HepG2 (cell line): ENCODE data around the gene ATP2B3. TPM values are rescaled to one million over a fixed set of nuclear protein-coding genes. Genes with fewer than 3 reads are reported as not detected.

ENCODE experiments used
- ATAC-seq: fragments of 200-7000 bp; cut with Tn5 transposase; 3 replicates; pipeline ENCODE4 v1.9.1; 2020; ENCODE audit warnings: mild to moderate bottlenecking, moderate library complexity
- BruUV-seq: library from RNA; stranded (reverse); fragments of 400-500 nt; replicated peaks from 2 replicates; lab custom pipeline; 2021; lab: Mats Ljungman, UMichigan
- CTCF ChIA-PET: fragments of 300-600 bp; formaldehyde crosslinking; extraction: SDS; loops from one replicate; lab custom pipeline; 2021; ENCODE audit warnings: low total read pairs, inconsistent platforms, low intra/inter-chr PET ratio; lab: Yijun Ruan, JAX
- POLR2A ChIA-PET: fragments of 350-600 bp; sonication (Branson Sonifier 250); formaldehyde crosslinking; loops from one replicate; lab custom pipeline; 2020; ENCODE audit warnings: antibody characterized with exemption, inconsistent platforms; lab: Yijun Ruan, JAX
- DNase-seq: peaks from one replicate; pipeline ENCODE4 v3.0.0-alpha.2; 2015; ENCODE audit warnings: low spot score
- FAIRE-seq: peaks from 3 replicates; lab custom pipeline; 2011; peaks lifted over from hg19 to GRCh38; lab: Jason Lieb, UNC
- H2AFZ ChIP-seq: one replicate; pipeline ENCODE4 v1.6.1; 2011; ENCODE audit warnings: low read length, inconsistent platforms
- H3K27ac ChIP-seq: fragments of 300-600 bp; 3 replicates; pipeline ENCODE4 v1.8.0; 2011; ENCODE audit warnings: mixed run types, mild to moderate bottlenecking, mixed read lengths, low read length, inconsistent platforms; ENCODE audit not compliant: insufficient read depth; ENCODE audit errors: extremely low read length
- H3K27me3 ChIP-seq, 2 experiments: fragments of 200-600 bp in 1 of 2; 2 replicates in 1 of 2; 3 replicates in 1 of 2; pipeline versions ENCODE4 v1.6.0 to v1.8.0; 2011; ENCODE audit warnings: low read length in 2 of 2, mild to moderate bottlenecking in 2 of 2, moderate library complexity in 2 of 2, inconsistent platforms in 1 of 2; ENCODE audit not compliant: insufficient read depth in 2 of 2, control insufficient read depth in 1 of 2
- H3K36me3 ChIP-seq, 2 experiments: fragments of 200-600 bp in 1 of 2; replicated peaks in 1 of 2; 2 replicates in 1 of 2; 3 replicates in 1 of 2; pipeline versions ENCODE4 v1.5.1 to v1.8.0; 2011; ENCODE audit warnings: low read length in 2 of 2, inconsistent platforms in 1 of 2; ENCODE audit not compliant: insufficient read depth in 2 of 2, control insufficient read depth in 1 of 2
- H3K4me1 ChIP-seq: 2 replicates; pipeline ENCODE4 v1.5.1; 2012; ENCODE audit warnings: low read length, inconsistent platforms; ENCODE audit not compliant: insufficient read depth
- H3K4me2 ChIP-seq: 2 replicates; pipeline ENCODE4 v1.6.0; 2011; ENCODE audit warnings: low read depth, low read length, inconsistent platforms
- H3K4me3 ChIP-seq, 3 experiments: fragments of 200-600 bp in 1 of 3; sonication (generic), shearing (Covaris generic) in 1 of 3; replicated peaks in 1 of 3; 2 replicates each; pipeline ENCODE4 v1.5.1; 2011 to 2016; ENCODE audit warnings: low read length in 3 of 3, inconsistent platforms in 2 of 3, low read depth in 2 of 3, mild to moderate bottlenecking in 2 of 3, control low read depth in 1 of 3, mixed read lengths in 1 of 3; ENCODE audit not compliant: insufficient read depth in 1 of 3
- H3K79me2 ChIP-seq: one replicate; pipeline ENCODE4 v1.6.1; 2011; ENCODE audit warnings: low read length, inconsistent platforms; ENCODE audit not compliant: insufficient read depth
- H3K9ac ChIP-seq: 2 replicates; pipeline ENCODE4 v1.6.0; 2011; ENCODE audit warnings: mild to moderate bottlenecking, low read depth, low read length, inconsistent platforms; ENCODE audit not compliant: insufficient read depth
- H3K9me3 ChIP-seq: 2 replicates; pipeline ENCODE4 v1.5.1; 2012; ENCODE audit warnings: mild to moderate bottlenecking, low read length
- H4K20me1 ChIP-seq: 2 replicates; pipeline ENCODE4 v1.6.0; 2011; ENCODE audit warnings: inconsistent platforms, mild to moderate bottlenecking, low read length, moderate library complexity; ENCODE audit not compliant: insufficient read depth
- ATRX ChIP-seq: sonication (generic); formaldehyde crosslinking; IDR thresholded peaks from 2 replicates; pipeline ENCODE4 v1.4.0; 2020; ENCODE audit warnings: missing genetic modification reagents, borderline replicate concordance
- NFRKB ChIP-seq: fragments of 450-650 bp; IDR thresholded peaks from 2 replicates; pipeline ENCODE4 v1.6.1; 2017
- REXO4 ChIP-seq: sonication (generic); formaldehyde crosslinking; IDR thresholded peaks from 2 replicates; pipeline ENCODE4 v1.8.0; 2022; ENCODE audit warnings: missing genetic modification reagents, mild to moderate bottlenecking, borderline replicate concordance
- SAP130 ChIP-seq: IDR thresholded peaks from 2 replicates; pipeline ENCODE4 v1.6.1; 2016; ENCODE audit warnings: low read depth
- ZNF10 ChIP-seq: sonication (generic); formaldehyde crosslinking; IDR thresholded peaks from 2 replicates; pipeline ENCODE4 v1.4.0; 2020; ENCODE audit warnings: mild to moderate bottlenecking, low read depth, missing genetic modification reagents, borderline replicate concordance
- ZNF20 ChIP-seq: sonication (generic); formaldehyde crosslinking; IDR thresholded peaks from 2 replicates; pipeline ENCODE4 v1.4.0; 2020; ENCODE audit warnings: mild to moderate bottlenecking, moderate library complexity, missing genetic modification reagents
- ZZZ3 ChIP-seq: sonication (generic); formaldehyde crosslinking; IDR thresholded peaks from 2 replicates; pipeline ENCODE4 v1.4.0; 2020; ENCODE audit warnings: missing genetic modification reagents, mild to moderate bottlenecking, borderline replicate concordance
- WGBS: methylation state at CpG from one replicate; pipeline ENCODE4 v1.1.6; 2017; ENCODE audit warnings: low lambda C conversion rate; 5-methylcytosine and 5-hydroxymethylcytosine counted together
- in situ Hi-C: cut with HindIII; loops from 2 replicates; pipeline ENCODE4 v1.10.0; 2017; ENCODE audit warnings: low pct_unique_long_range_greater_than_20kb; ENCODE audit not compliant: extremely low pct_ligation_motif_present
- intact Hi-C: fragments of 100-400 bp; cut with micrococcal nuclease; formaldehyde crosslinking; loops from one replicate; pipeline ENCODE4 v1.10.0; 2022; ENCODE audit not compliant: unreplicated experiment
- polyA plus RNA-seq, 8 experiments: library from polyadenylated mRNA; depleted of rRNA in 3 of 8; stranded (reverse) in 7 of 8; unstranded in 1 of 8; fragments of >200 nt; fragmentation: Illumina TruSeq in 4 of 8; extraction: Trizol in 4 of 8; gene quantifications; 2 replicates each; pipeline versions ENCODE4 v1.2.1 to v1.2.3, GENCODE V29; 2011 to 2016; ENCODE audit warnings: low read depth in 4 of 8, missing spikeins in 1 of 8, mixed read lengths in 1 of 8; ENCODE audit not compliant: insufficient read depth in 1 of 8
- total RNA-seq, 5 experiments: library from RNA; depleted of rRNA; stranded (reverse); fragments of >200 nt; fragmentation: Illumina TruSeq; extraction: Trizol; gene quantifications; 2 replicates each; pipeline ENCODE4 v1.2.3, GENCODE V29; 2016; ENCODE audit warnings: low read depth in 1 of 5
- TF ChIP-seq, protein P1 (sequence below), 2 experiments: sonication (generic) in 1 of 2; formaldehyde crosslinking in 1 of 2; IDR thresholded peaks; 2 replicates each; pipeline versions ENCODE4 v1.4.0 to v1.6.1; 2018 to 2020; ENCODE audit warnings: missing genetic modification reagents in 2 of 2, borderline replicate concordance in 1 of 2, low read depth in 1 of 2, mild to moderate bottlenecking in 1 of 2, missing biosample characterization in 1 of 2

ATP2B3 gene
- total and polyA plus RNA-seq, 2 of the 13 experiments (the other 11 are each of a cell fraction or from before 2014, with no cell fraction given) = not detected

DNA sequence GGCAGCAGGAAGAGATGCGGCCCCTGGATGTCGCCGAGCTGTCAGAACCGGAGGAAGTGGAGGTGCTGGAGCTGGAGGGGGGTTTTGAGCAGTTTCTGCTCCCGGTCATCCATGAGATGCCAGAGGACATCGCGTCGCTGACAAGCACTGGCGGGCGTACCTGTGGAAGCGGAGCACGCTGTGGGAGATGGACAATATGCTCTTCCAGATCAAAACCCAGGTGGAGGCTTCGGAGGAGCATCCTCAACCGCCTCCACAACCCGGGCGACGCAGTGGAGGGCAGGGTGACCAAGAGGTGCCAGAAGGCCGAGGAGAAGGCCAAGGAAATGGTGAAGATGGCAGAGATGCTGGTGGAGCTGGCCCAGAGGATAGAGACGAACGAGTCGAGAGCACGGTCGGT lies 89.1 kb downstream of the ATP2B3 start:
- Histone ChIP-seq H3K27ac (no peak overlapping the region), H3K79me2 (no peaks in the 10 kb centered on the region), H3K4me1 (peaks cover 14% of the 10 kb centered on the region), H3K4me3 (no peak overlapping the region), H3K36me3 (no peaks in the 10 kb centered on the region), H3K9ac (no peak overlapping the region), H2AFZ (no peak overlapping the region), H3K27me3 (no peaks in the 10 kb centered on the region), H3K4me2 (no peak overlapping the region), H3K9me3 (no peaks in the 10 kb centered on the region), H4K20me1 (no peaks in the 10 kb centered on the region)
- POLR2A ChIA-PET = no interaction called here
- no TSS peak for BruUV-seq
- WGBS = 76% methylated on average over 15 of the region's 23 CpGs
- no peak for DNase-seq
- no peak for FAIRE-seq
- no peak for TF ChIP-seq SAP130 (CRISPR knock-in tag)
- no peak for TF ChIP-seq ZZZ3
- TF ChIP-seq, protein P1, sequence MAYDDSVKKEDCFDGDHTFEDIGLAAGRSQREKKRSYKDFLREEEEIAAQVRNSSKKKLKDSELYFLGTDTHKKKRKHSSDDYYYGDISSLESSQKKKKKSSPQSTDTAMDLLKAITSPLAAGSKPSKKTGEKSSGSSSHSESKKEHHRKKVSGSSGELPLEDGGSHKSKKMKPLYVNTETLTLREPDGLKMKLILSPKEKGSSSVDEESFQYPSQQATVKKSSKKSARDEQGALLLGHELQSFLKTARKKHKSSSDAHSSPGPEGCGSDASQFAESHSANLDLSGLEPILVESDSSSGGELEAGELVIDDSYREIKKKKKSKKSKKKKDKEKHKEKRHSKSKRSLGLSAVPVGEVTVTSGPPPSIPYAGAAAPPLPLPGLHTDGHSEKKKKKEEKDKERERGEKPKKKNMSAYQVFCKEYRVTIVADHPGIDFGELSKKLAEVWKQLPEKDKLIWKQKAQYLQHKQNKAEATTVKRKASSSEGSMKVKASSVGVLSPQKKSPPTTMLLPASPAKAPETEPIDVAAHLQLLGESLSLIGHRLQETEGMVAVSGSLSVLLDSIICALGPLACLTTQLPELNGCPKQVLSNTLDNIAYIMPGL (CRISPR knock-in tag; IDR thresholded peaks at IDR 0.05; ENCODE audit: borderline replicate concordance in 1 of 2, low read depth in 1 of 2) = no peak
- TF ChIP-seq ZNF10 (CRISPR knock-in tag) = no peak
- TF ChIP-seq ZNF20 (CRISPR knock-in tag) = no peak
- TF ChIP-seq NFRKB = no peak
- no peak for TF ChIP-seq ATRX (CRISPR knock-in tag)
- no peak for TF ChIP-seq REXO4 (CRISPR knock-in tag)
- ATAC-seq = no peak
- in situ Hi-C loops = loop anchor here (5.0 kb wide), 1 partner anchor 44 kb away; no protein-coding TSS in a partner anchor
- CTCF ChIA-PET = no interaction called here
- intact Hi-C loops = no loop called here
